GM12872 (cell line): ENCODE results near the gene DENND5A.

Experiments
- TF ChIP-seq, protein P1 (sequence below): IDR thresholded peaks from 3 replicates; pipeline ENCODE4 v1.5.1; 2011; ENCODE audit warnings: low read depth, mild to moderate bottlenecking, low read length, moderate library complexity; ENCODE audit not compliant: insufficient read depth

The DENND5A gene

DNA sequence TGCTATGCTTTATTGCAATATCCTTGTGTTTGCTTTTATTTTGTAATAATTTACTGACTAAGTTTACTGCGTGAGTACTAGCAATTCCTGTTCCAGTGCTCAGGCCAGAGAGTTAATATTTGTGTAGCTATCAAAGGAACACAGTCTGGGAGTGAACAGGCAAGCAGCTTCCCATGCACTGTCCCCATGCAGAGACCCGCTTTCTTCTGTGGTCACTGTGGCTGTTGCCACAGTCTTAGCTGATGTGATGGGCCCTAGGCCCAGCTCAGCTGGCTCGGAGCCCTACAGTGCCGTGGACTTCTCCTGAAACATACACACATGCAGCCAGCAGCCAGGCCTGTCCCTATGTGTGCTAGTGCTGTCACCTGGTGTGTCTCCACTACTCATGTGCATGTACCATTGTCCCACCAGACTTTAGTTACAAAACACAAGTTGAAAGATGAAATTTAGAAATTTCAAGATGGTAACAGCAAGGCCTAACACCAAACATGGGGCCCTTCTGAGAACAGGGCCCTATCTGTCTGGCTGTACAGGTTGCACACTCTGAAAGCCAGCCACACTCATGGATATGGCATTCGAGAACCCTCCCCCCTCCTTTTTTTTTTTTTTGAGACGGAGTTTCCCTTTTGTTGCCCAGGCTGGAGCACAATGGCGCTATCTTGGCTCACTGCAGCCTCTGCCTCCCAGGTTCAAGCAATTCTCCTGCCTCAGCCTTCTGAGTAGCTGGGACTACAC is 161.4 kb downstream of the DENND5A start:
- TF ChIP-seq, protein P1, sequence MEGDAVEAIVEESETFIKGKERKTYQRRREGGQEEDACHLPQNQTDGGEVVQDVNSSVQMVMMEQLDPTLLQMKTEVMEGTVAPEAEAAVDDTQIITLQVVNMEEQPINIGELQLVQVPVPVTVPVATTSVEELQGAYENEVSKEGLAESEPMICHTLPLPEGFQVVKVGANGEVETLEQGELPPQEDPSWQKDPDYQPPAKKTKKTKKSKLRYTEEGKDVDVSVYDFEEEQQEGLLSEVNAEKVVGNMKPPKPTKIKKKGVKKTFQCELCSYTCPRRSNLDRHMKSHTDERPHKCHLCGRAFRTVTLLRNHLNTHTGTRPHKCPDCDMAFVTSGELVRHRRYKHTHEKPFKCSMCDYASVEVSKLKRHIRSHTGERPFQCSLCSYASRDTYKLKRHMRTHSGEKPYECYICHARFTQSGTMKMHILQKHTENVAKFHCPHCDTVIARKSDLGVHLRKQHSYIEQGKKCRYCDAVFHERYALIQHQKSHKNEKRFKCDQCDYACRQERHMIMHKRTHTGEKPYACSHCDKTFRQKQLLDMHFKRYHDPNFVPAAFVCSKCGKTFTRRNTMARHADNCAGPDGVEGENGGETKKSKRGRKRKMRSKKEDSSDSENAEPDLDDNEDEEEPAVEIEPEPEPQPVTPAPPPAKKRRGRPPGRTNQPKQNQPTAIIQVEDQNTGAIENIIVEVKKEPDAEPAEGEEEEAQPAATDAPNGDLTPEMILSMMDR, result no peak

DNA sequence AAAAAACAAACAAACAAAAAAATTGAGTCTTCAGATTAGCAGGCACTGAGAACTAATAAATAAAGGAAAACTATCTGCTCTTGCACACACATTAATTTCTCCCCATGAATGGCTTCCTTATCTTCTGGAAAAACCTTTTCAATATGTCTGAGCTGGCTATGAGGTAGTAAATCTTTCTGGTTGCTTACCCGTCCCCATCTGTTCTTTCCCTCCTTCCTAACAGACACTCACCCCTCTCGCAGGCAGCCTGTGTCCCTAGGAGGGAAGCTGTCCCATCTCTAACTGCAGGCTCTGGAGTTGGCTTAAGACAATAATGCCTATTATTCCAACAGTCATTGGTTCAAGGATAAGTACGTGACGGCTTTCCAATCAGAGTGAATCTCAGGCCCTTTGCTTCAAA is 165.5 kb downstream of the DENND5A start:
- TF ChIP-seq, protein P1, result no peak

DNA sequence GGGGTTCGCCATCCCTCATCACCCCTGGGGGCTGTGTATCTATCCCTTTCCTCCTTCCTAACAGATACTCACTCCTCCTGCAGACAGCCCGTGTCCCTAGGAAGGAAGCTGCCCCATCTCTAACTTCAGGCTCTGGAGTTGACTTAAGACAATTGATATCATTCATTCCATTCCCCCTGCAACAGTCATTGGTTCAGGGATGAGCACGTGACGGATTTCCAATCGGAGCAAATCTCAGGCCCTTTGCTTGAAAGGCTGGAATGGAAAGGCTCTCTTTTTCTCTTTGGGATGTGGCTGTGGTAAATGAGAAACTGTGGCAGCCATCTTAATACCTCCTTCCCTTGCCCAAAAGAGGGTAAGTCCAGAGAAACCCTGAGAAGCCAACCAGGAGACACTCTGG is 168.7 kb downstream of the DENND5A start:
- TF ChIP-seq, protein P1, result no peak

DNA sequence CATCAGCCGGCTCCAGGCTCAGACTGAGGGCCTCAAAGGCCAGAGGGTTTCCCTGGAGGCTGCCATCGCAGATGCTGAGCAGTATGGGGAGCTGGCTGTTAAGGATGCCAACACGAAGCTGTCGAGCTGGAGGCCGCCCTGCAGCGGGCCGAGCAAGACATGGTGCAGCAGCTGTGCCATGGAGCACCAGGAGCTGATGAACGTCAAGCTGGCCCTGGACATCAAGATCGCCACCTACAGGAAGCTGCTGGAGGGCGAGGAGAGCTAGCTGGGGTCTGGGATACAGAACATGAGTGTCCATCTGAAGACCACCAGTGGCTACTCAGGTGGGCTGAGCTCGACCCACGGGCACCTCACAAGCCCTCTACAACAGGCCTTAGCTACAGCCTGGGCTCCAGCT is 169.7 kb downstream of the DENND5A start:
- TF ChIP-seq, protein P1, result peak; percentile 52

DNA sequence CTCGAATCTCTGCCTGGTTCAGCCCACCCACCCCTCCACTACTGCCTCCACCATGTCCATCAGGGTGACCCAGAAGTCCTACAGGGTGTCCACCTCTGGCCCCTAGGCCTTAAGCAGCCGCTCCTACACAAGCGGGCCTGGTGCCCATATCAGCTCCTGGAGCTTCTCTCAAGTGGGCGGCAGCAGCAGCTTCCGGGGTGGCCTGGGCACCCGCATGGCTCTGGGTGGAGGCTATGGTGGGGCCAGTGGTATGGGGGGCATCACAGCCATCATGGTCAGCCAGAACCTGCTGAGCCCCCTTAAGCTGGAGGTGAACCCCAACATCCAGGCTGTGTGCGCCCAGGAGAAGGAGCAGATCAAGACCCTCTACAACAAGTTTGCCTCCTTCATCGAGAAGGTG is 170.7 kb downstream of the DENND5A start:
- TF ChIP-seq, protein P1, result no peak

DNA sequence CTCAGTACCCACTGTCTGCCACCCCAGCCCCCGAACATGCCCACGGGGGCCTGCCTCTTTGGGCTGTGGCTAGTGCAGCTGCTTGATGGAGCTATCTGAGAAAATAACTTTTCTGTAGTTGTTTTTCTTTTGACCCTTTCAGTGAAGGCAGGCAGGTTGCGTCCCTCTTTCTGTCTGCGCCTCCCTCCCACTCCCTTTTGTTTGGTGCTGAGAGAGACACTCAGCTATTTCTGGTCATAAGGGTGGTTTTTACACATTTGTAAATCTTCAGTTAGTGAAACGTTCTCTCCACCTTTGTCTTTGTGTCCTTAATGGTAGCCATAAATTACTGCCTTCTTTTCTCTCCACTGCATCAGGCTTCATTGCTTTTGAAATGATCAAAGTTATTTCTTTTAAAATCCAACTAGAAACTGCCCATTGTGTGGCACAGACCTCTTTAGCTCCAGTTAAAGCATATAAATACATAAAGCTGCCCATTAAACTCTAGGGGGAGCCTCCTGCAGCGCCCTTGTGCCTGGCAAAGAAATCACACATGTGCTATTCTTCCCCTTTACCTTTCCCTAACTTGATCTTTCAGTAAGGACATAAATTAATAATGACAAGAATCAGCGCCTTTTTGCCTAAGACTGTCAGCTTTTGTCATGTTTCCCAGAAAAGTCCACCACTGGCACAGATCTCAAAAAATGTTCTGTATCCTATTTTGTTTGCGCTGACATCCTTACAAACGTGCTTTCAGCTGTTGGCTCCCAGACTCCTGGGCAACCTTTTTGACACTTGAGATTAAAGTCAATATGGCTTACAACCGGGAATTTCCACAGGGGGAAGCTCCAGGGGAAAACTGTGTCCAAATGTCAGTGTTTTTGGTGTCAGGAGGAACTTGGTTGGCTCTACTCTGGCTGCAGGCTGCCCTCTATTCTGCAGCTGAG is 172.0 kb downstream of the DENND5A start:
- TF ChIP-seq, protein P1, result peak; percentile 35; the same call in 1 of the 3 replicates

DNA sequence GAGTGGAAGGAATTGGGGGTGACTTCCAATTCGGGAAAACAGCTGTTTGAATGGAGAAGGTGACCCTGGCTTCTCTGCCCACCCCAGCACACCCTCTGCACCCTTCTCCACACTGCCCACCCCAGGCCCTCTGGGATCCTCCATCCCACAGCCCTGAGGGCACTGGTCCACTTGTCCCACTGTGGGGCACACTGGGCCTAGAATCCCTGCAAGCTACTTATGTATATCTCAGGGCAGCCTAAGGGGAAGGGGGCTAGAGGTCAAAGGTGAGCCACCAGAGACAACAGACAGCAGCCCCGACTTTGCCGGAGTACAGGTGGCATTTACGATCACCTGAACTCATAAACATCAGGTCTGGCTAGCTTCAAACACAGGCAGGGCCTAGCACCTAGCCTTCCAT is 173.1 kb downstream of the DENND5A start:
- TF ChIP-seq, protein P1, result no peak
